ENCODE measurements around the gene ABCG1.

- TF ChIP-seq, protein P1, sequence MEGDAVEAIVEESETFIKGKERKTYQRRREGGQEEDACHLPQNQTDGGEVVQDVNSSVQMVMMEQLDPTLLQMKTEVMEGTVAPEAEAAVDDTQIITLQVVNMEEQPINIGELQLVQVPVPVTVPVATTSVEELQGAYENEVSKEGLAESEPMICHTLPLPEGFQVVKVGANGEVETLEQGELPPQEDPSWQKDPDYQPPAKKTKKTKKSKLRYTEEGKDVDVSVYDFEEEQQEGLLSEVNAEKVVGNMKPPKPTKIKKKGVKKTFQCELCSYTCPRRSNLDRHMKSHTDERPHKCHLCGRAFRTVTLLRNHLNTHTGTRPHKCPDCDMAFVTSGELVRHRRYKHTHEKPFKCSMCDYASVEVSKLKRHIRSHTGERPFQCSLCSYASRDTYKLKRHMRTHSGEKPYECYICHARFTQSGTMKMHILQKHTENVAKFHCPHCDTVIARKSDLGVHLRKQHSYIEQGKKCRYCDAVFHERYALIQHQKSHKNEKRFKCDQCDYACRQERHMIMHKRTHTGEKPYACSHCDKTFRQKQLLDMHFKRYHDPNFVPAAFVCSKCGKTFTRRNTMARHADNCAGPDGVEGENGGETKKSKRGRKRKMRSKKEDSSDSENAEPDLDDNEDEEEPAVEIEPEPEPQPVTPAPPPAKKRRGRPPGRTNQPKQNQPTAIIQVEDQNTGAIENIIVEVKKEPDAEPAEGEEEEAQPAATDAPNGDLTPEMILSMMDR (IDR thresholded peaks at IDR 0.05), result no peak
- TF ChIP-seq POLR2A (IDR thresholded peaks at IDR 0.05) (no peak), POLR2AphosphoS5 (IDR thresholded peaks at IDR 0.05) (no peak)
Measured at GRCh38 chr21:42310411-42311001, 91.6 kb downstream of the ABCG1 start.
